Activated gamma-delta T cell treated with anti-CD3 and anti-CD28 coated beads, Interleukin-2, amount 50 U/mL, for 16 hours (primary cell): ENCODE data around the gene MEGF11.

ENCODE experiments used
- DNase-seq: peaks from one replicate; pipeline ENCODE4 v3.0.0-alpha.2; 2020; ENCODE audit warnings: low read depth

MEGF11 gene

GRCh38 chr15:66089509-66089908 lies 164.0 kb downstream of the MEGF11 start:
- no peak for DNase-seq

- no peak for DNase-seq
These were observed 164.5 kb downstream of the MEGF11 start for GRCh38 chr15:66089049-66089448.

- no peak for DNase-seq
These were observed 168.4 kb downstream of the MEGF11 start for GRCh38 chr15:66085128-66085527.

- no peak for DNase-seq
These were observed 168.8 kb downstream of the MEGF11 start for GRCh38 chr15:66084704-66085103.

- DNase-seq: no peak
These were observed 172.7 kb downstream of the MEGF11 start for GRCh38 chr15:66080717-66081398.

DNA sequence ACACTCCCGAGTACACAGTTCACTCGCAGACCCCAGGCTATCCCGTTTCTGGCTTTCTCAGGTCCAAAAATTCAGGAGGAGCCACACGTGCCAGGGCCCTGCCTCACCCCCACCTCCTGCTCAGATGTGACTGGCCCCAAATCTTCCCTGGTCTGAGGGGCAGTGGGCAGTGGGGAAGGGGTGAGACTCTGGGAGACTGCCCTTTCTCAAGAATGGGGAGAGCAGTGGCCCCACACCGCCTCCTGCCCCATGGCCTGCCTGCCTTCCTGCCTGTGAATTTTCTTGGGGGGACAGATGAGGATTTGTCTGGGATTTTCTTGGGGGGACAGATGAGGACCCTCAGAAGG lies 174.6 kb downstream of the MEGF11 start:
- no peak for DNase-seq

DNA sequence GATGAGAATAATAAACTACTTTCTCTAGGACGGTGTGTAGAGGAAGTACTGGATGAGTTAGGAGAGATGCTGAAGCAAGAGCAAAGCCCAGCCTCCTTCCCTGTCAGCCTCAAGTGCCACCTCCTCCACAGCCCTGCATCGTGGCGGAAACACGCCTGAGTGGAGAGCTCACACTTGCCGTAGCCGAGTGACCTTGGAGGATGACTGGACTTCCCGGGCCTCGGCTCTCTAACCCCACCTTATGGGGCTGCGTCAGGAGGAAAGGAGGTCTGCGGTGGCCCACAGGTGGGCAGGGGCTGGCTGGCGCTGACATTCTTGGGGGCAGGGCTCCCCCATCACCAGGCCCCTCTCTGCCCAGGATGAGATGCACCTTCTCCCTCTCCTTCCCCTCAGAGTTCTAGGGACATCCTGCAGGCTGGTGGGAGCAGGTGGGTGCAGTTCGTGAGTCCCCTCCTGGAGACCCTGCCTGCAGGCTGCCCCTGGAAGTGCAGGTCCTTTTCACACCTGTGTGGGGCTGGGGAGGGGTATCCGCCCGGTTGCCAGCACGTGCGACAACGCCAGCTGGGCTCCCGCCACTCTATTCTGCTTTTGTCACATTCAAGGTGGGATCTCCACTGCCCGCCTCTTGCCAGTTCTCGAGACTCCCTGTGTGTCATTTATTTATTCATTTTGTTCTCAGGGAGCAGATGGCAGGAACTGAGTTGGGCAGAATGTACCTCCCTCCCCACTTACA lies 175.2 kb downstream of the MEGF11 start:
- DNase-seq: no peak

- DNase-seq: no peak
These were observed 176.3 kb downstream of the MEGF11 start for GRCh38 chr15:66077320-66077663.

DNA sequence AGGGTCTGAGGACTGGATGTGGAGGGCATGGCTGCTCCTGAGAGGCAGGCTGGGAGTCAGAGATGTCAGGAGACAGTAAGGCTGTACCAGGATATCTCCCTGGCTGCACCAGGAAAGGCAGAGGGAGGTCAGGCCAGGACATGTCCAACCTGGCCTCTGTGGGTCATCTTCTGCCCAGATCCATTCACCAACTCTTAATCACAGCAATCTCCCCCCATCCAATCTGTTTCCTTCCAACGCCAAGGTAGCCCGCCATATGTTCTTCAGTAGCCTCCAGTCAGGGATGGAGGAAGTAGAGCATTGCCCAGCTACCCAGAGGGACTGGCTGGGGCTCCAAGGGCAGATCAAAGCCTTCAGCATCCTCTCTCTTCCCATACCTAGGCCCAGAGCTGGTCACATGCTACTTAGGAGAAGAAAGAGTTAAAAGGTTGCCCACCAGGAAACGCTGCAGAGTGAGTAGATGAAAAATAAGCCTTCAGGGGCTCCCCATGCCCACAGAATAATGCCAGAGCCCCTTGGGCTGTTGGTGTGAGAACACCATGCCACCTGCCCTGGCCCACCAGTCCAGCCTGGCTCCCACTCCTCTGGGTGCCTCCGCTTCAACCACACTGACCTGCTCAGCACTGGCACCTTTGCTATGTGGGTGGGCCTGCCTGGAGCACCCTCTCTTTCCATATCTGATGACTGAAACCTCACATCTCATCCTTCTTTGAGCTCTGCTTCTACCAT lies 176.8 kb downstream of the MEGF11 start:
- no peak for DNase-seq

DNA sequence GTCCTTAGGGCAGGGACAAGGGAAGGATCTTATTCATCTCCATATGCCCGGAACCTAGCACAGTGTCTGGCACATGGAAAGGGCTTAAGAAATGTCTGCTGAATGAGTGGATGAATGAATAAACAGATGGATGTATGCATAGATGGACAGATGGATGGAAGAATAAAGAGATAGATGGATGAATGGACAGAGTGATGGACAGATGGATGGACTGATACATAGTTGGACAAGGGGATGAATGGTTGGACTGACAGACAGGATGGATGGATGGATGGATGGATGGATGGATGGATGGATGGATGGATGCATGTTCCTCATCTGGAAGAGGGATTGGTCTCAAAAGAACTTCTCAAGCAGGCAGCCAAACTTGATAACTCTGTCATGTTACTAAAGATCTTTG lies 177.6 kb downstream of the MEGF11 start:
- no peak for DNase-seq

DNA sequence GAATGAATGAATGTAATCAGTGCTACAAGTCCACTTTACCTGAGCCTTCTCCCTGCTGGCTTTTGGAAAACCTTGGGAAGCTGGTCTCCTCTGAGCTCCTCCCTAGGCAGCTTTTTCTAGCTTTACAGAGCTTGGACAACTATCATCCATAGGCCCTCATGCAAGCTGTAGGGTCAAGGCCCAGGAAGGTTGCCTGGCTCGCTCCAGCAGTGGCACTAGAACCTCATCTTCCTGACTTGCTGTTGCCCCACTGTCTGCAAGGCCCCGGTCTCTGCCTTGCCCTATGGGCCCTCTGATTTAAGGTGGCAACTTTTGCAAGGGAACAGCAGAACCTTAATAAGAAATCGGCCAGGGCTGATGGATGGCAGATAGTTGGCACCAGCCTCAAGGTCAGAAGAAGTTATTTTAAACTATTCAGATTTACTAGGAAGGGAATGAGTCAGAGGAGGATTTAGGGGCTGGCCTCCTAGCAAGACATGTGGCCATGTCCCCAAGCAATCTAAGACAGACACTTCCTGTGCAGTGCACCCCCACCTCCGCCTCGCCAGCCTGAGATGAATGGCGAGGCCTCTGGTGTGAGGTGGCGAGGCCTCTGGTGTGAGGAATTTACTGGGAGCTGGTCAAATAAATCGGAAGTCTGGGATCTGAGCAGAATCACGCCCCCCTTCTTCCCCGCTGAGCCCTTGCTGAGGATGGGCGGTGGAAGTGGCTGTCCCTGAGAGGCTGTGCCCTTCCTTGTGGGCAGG lies 180.8 kb downstream of the MEGF11 start:
- no peak for DNase-seq

- DNase-seq: no peak
These were observed 181.6 kb downstream of the MEGF11 start for GRCh38 chr15:66071921-66072295.

- DNase-seq: no peak
These were observed 182.2 kb downstream of the MEGF11 start for GRCh38 chr15:66071160-66071920.

- no peak for DNase-seq
These were observed 183.2 kb downstream of the MEGF11 start for GRCh38 chr15:66070220-66070934.

- no peak for DNase-seq
These were observed 183.8 kb downstream of the MEGF11 start for GRCh38 chr15:66069751-66070150.

- DNase-seq: no peak
These were observed 184.7 kb downstream of the MEGF11 start for GRCh38 chr15:66068801-66069200.

- no peak for DNase-seq
These were observed 185.9 kb downstream of the MEGF11 start for GRCh38 chr15:66067687-66068086.

DNA sequence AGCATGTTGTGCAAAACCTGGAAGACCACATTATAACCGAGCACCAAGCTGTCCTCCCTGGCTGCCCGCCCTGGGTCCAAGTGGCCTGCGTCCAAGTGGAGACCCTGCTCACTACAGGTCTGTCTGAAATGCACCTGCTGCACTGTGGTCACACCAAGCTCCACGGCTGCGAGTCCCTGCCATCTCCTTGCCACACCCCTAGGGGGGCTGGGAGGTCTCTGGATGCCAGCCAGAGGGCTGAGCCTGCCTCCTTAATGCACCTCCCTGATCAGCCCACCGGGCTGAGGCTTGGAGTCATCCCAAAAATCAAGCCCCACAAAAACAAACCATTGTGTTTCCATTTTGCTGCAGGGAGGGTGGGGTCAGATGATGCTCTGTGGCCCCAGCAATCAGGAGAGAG lies 187.1 kb downstream of the MEGF11 start:
- DNase-seq: no peak

DNA sequence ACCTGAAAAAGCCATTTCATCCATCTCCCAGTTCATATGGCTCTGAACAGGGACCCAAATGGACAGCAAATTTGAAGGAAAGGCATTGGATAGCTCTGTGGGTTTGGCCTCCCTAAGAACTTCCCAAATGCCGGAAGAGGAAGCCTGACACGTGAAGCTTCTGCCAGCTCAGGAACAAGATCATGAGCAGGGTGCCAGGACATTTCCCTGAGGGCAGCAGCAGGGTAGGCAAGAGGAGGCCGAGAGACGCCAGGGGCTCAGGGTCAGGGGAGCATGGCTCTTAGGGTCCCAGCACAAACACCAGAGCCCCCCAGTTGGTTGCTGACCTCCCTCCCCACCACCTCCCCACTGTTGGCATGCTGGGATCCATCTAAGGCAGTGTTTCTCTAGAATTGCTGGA lies 187.5 kb downstream of the MEGF11 start:
- DNase-seq: no peak

- DNase-seq: no peak
These were observed 188.2 kb downstream of the MEGF11 start for GRCh38 chr15:66065325-66065724.

- DNase-seq: no peak
These were observed 190.4 kb downstream of the MEGF11 start for GRCh38 chr15:66063147-66063546.
